ENCODE measurements around the gene UMODL1. TPM values are rescaled to one million over a fixed set of nuclear protein-coding genes. Genes with fewer than 3 reads are reported as not detected.

The UMODL1 gene
- total and polyA plus RNA-seq, 2 donors (not counting 1 experiment from before 2014, with no cell fraction given), result not detected

DNA sequence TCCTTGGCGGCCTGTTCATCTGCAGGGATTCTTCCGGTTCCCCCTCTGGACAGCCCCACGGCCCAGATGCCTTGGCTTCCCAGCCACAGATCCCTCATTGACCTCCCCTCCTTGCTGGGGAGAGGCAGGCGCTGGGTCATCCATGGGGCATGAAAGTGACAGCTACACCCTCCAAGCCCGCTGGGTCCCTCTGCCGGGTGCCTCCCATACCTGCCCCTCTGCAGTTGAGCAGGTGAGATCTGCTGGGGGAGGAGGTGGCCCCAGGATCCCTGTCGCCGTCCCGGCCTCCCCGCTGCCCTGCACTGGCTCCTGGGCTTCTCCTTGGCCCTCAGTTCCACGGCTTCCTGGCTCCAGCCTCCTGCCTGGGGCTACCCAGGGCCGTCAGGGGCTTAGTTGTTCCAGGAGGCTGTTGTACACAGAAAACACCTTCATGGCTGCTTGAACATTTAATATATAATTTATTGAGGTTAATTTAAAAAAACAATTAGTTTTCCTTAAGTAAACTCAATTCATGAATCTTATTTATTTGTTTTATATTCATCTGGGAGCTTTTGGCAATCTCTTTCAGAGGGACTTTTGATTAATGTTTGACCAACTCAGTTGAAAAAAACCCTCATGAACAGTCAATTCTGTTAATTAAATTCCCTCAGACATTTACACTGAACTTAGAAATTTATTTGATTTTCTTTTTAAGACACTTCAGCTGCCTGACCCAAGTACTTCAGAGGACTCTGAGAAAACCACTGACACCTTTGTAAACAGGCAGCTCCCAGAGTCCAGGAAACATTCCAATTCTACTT, 80.2 kb downstream of the UMODL1 start:
- Histone ChIP-seq H3K9me3 (ENCODE audit: control insufficient read depth, insufficient read depth, low read depth, low read length) (no peaks in the 10 kb centered on the region), H3K4me3 (replicated peaks in 1 of 4; ENCODE audit: control extremely low read depth in 1 of 4, insufficient read depth in 1 of 4, low read depth in 3 of 4, low read length in 4 of 4) (no peak overlapping the region), H3K79me2 (ENCODE audit: control insufficient read depth, insufficient read depth, low read length) (no peaks in the 10 kb centered on the region), H3K27ac (ENCODE audit: insufficient read depth, low read length) (no peak overlapping the region), H3K36me3 (ENCODE audit: control insufficient read depth, insufficient read depth, low read length) (no peaks in the 10 kb centered on the region), H3K27me3 (ENCODE audit: control insufficient read depth, insufficient read depth, low read length) (no peaks in the 10 kb centered on the region), H3K4me2 (ENCODE audit: extremely low read depth, insufficient read depth, low read length) (no peak overlapping the region), H3K4me1 (ENCODE audit: control insufficient read depth, extremely low read depth, insufficient read depth, low read length) (no peaks in the 10 kb centered on the region), H2AFZ (ENCODE audit: low read length) (no peak overlapping the region), H4K20me1 (ENCODE audit: control insufficient read depth, extremely low read depth, insufficient read depth, low read length) (no peaks in the 10 kb centered on the region), H3K9ac (ENCODE audit: insufficient read depth, low read length) (no peak overlapping the region)
- no peak for DNase-seq (ENCODE audit: low read depth in 2 of 2)
- TF ChIP-seq CTCF (conservative IDR thresholded peaks at IDR 0.05 in 1 of 2, IDR thresholded peaks at IDR 0.05 in 1 of 2; ENCODE audit: low read depth in 1 of 2, low read length in 2 of 2), result no peak
- TF ChIP-seq EZH2 (IDR thresholded peaks at IDR 0.05; ENCODE audit: low read length, missing control alignments), result no peak

GRCh38 chr21:42151948-42152220, 80.8 kb downstream of the UMODL1 start:
- Histone ChIP-seq H3K79me2 (ENCODE audit: control insufficient read depth, insufficient read depth, low read length) (no peaks in the 10 kb centered on the region), H3K27me3 (ENCODE audit: control insufficient read depth, insufficient read depth, low read length) (no peaks in the 10 kb centered on the region), H2AFZ (ENCODE audit: low read length) (no peak overlapping the region), H4K20me1 (ENCODE audit: control insufficient read depth, extremely low read depth, insufficient read depth, low read length) (no peaks in the 10 kb centered on the region), H3K4me3 (replicated peaks in 1 of 4; ENCODE audit: control extremely low read depth in 1 of 4, insufficient read depth in 1 of 4, low read depth in 3 of 4, low read length in 4 of 4) (no peak overlapping the region), H3K4me1 (ENCODE audit: control insufficient read depth, extremely low read depth, insufficient read depth, low read length) (no peaks in the 10 kb centered on the region), H3K27ac (ENCODE audit: insufficient read depth, low read length) (no peak overlapping the region), H3K4me2 (ENCODE audit: extremely low read depth, insufficient read depth, low read length) (no peak overlapping the region), H3K36me3 (ENCODE audit: control insufficient read depth, insufficient read depth, low read length) (no peaks in the 10 kb centered on the region), H3K9ac (ENCODE audit: insufficient read depth, low read length) (no peak overlapping the region), H3K9me3 (ENCODE audit: control insufficient read depth, insufficient read depth, low read depth, low read length) (no peaks in the 10 kb centered on the region)
- no peak for DNase-seq (ENCODE audit: low read depth in 2 of 2)
- no peak for TF ChIP-seq EZH2 (IDR thresholded peaks at IDR 0.05; ENCODE audit: low read length, missing control alignments)
- no peak for TF ChIP-seq CTCF (conservative IDR thresholded peaks at IDR 0.05 in 1 of 2, IDR thresholded peaks at IDR 0.05 in 1 of 2; ENCODE audit: low read depth in 1 of 2, low read length in 2 of 2)

- no peak overlapping the region for H3K9ac ChIP-seq (ENCODE audit: insufficient read depth, low read length)
- TF ChIP-seq EZH2 (IDR thresholded peaks at IDR 0.05; ENCODE audit: low read length, missing control alignments), result no peak
- no peak for TF ChIP-seq CTCF (conservative IDR thresholded peaks at IDR 0.05 in 1 of 2, IDR thresholded peaks at IDR 0.05 in 1 of 2; ENCODE audit: low read depth in 1 of 2, low read length in 2 of 2)
- no peaks in the 10 kb centered on the region for H3K36me3 ChIP-seq (ENCODE audit: control insufficient read depth, insufficient read depth, low read length)
- no peak overlapping the region for H3K27ac ChIP-seq (ENCODE audit: insufficient read depth, low read length)
- H2AFZ ChIP-seq (ENCODE audit: low read length), result no peak overlapping the region
- no peaks in the 10 kb centered on the region for H4K20me1 ChIP-seq (ENCODE audit: control insufficient read depth, extremely low read depth, insufficient read depth, low read length)
- no peaks in the 10 kb centered on the region for H3K4me1 ChIP-seq (ENCODE audit: control insufficient read depth, extremely low read depth, insufficient read depth, low read length)
- no peaks in the 10 kb centered on the region for H3K79me2 ChIP-seq (ENCODE audit: control insufficient read depth, insufficient read depth, low read length)
- no peaks in the 10 kb centered on the region for H3K9me3 ChIP-seq (ENCODE audit: control insufficient read depth, insufficient read depth, low read depth, low read length)
- no peak overlapping the region for H3K4me2 ChIP-seq (ENCODE audit: extremely low read depth, insufficient read depth, low read length)
- no peak for DNase-seq (ENCODE audit: low read depth in 2 of 2)
- H3K4me3 ChIP-seq (replicated peaks in 1 of 4; ENCODE audit: control extremely low read depth in 1 of 4, insufficient read depth in 1 of 4, low read depth in 3 of 4, low read length in 4 of 4), result no peak overlapping the region
- no peaks in the 10 kb centered on the region for H3K27me3 ChIP-seq (ENCODE audit: control insufficient read depth, insufficient read depth, low read length)
These were observed 82.0 kb downstream of the UMODL1 start for GRCh38 chr21:42153046-42153686.

Data from fibroblast of lung (primary cell).